GM12874 (cell line): ENCODE measurements around the gene TAAR2.

Source experiments
- TF ChIP-seq, protein P1 (sequence below): IDR thresholded peaks from 2 replicates; pipeline ENCODE4 v1.5.1; 2011; ENCODE audit warnings: low read depth, mild to moderate bottlenecking, control low read depth, low read length, moderate library complexity; ENCODE audit not compliant: insufficient read depth

TAAR2 gene

DNA sequence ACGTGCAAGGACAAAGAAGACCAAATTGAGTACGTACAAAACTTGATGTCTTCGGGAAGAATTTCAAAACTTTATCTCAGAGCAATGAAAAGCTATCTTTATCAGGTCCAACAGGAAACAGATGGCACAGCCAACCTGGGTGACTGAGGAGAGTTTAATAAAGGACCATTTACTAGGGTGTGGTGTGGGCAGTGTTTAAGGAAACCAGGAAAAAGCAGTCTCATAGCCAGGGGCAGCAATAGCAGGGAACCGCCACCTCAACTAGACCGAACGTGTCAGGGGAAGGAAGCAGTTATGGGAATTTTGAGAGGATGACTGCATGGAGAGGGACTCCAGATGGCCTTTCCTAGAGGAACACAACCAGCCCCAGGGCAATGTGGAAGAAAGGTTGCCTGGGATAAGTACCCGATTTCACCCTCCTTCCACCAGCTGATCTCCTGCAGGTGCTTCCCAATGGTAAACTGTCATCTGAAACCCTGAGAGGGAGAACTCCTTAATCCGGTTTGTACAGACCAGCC, 19.4 kb downstream of the TAAR2 start:
- TF ChIP-seq, protein P1, sequence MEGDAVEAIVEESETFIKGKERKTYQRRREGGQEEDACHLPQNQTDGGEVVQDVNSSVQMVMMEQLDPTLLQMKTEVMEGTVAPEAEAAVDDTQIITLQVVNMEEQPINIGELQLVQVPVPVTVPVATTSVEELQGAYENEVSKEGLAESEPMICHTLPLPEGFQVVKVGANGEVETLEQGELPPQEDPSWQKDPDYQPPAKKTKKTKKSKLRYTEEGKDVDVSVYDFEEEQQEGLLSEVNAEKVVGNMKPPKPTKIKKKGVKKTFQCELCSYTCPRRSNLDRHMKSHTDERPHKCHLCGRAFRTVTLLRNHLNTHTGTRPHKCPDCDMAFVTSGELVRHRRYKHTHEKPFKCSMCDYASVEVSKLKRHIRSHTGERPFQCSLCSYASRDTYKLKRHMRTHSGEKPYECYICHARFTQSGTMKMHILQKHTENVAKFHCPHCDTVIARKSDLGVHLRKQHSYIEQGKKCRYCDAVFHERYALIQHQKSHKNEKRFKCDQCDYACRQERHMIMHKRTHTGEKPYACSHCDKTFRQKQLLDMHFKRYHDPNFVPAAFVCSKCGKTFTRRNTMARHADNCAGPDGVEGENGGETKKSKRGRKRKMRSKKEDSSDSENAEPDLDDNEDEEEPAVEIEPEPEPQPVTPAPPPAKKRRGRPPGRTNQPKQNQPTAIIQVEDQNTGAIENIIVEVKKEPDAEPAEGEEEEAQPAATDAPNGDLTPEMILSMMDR = no peak

GRCh38 chr6:132598473-132598872, 25.6 kb downstream of the TAAR2 start:
- TF ChIP-seq, protein P1 = peak; percentile 45; the same call in 1 of the 2 replicates

DNA sequence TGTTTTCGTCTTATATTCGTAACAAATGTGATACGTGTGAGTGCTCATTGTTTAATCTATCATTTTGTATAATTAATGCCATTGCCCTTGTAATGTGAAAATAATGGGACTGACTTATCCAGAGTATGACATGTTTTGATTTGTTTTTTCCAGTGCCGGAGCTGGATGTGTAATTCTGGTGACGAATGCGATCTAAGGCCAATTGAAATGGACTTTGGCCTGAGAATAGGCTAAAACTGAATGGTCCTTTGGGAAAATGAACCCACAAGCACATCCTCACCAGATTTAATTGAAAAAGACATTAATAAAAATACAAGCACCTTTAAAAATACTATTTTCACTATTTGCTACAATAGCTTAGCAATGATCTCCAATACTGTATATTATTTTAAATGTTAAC, 27.9 kb downstream of the TAAR2 start:
- TF ChIP-seq, protein P1 = no peak

GRCh38 chr6:132592855-132593254, 31.2 kb downstream of the TAAR2 start:
- TF ChIP-seq, protein P1 = no peak

DNA sequence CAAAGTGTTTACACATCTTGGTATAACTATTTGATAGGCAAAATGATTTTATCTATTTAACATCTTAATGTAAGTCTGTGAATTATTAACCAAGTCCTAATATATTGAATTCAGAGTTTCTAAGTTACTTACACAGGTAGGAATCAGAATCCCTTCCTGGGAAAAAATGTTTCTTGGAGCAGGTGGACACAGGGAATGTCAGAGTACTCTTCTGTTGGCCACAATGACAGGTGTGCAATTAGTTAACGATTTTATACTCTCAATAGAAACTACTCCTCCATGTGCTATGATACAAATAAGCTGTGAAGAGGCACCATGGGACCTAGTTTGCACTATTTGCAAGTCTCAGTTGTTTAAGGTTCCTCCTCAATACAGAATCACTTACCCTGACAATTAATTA, 33.7 kb downstream of the TAAR2 start:
- TF ChIP-seq, protein P1 = no peak

GRCh38 chr6:132589454-132589853, 34.6 kb downstream of the TAAR2 start, which contains the start of gene TAAR5:
TSS of gene TAAR5 (minus strand) at chr6:132589741. CDS start at chr6:132589686, 55 bp downstream.
- TF ChIP-seq, protein P1 = no peak

DNA sequence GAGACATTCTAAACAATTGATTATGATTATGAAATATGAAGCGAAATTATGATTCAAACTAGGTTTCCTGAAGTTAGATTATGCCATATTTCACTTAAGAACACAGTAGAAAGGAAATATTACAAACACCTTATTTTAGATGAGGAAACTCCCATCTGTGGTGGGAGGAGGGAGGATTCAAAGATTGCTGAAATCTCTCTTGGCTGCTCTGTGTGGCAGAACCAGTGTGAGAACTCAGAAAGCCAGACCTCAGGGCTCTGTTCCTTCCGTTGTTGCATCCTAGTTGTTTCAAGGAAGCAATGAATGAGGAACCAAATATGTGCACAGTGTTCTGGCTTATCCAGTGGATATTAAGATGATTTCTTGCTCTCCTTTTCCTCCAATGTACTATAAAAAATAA, 36.7 kb downstream of the TAAR2 start:
- TF ChIP-seq, protein P1 = no peak
